Mononuclear cell (primary cell): ENCODE results near the gene OR8B2. TPM values are rescaled to one million over a fixed set of nuclear protein-coding genes. Genes with fewer than 3 reads are reported as not detected.

ENCODE experiments used
- H3K27me3 ChIP-seq: 2 replicates; pipeline ENCODE4 v1.6.0; 2011; ENCODE audit warnings: low read length, control low read depth; ENCODE audit not compliant: insufficient read depth
- H3K4me1 ChIP-seq: 2 replicates; pipeline ENCODE4 v1.5.1; 2011; ENCODE audit warnings: mild to moderate bottlenecking, low read length, control low read depth; ENCODE audit not compliant: insufficient read depth
- H3K4me3 ChIP-seq: 2 replicates; pipeline ENCODE4 v1.5.1; 2011; ENCODE audit warnings: mild to moderate bottlenecking, low read length, moderate library complexity
- H3K9me3 ChIP-seq: 2 replicates; pipeline ENCODE4 v1.5.1; 2011; ENCODE audit warnings: low read depth, mild to moderate bottlenecking, control low read depth, low read length
- total RNA-seq: library from RNA; depleted of rRNA; stranded (reverse); fragments of >200 nt; gene quantifications from one replicate; pipeline ENCODE4 v1.2.3, GENCODE V29; 2012

OR8B2 gene
- total RNA-seq, 1 donor, result not detected

DNA sequence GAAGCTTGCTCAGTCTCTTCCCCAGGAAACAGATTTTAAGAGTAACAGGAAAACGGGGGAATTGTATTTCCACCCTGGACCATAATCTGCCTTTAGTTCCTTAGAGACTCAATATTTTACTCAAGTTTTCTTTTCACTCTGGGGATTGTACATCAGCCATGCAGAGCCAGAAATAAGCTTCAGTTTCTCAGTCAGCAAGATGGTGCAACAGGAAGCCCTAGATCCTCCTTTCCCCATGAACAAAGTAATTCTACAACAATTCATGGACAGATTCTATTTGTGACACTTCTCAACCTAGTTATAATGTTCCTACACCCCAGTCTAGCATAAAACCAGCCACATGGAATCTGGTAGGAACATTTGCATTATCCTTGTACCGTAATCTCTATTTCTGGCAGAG lies 24.7 kb downstream of the OR8B2 start:
- no peaks in the 10 kb centered on the region for H3K4me1 ChIP-seq
- H3K9me3 ChIP-seq, result no peaks in the 10 kb centered on the region
- H3K27me3 ChIP-seq, result no peaks in the 10 kb centered on the region
- H3K4me3 ChIP-seq, result no peak overlapping the region

DNA sequence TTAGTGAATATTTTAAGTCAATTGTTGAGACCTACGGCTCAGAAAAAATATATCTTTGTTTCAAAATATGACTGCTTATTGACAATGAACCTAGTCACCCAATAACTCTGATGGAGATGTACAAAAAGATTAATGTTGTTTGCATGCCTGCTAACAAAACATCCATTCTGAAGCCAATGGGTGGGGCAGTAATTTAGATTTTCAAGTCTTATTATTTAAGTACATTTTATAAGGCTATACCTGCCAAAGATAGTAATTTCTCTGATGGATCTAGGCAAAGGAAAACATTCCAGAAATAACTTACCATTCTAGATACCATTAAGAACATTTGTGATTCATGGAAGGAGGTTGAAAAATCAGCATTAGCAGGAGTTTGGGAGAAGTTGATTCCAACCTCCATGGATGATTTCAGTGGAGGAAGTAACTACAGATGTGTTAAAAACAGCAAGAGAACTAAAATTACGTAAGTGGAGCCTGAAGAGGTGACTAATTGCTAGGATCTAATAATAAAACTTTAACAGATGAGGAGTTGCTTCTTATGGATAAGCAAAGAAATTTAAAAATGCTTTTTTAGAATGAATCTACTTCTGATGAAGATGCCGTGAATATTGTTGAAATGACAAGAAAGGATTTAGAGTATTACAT lies 37.9 kb downstream of the OR8B2 start:
- H3K27me3 ChIP-seq, result no peaks in the 10 kb centered on the region
- H3K4me3 ChIP-seq, result no peak overlapping the region
- no peaks in the 10 kb centered on the region for H3K9me3 ChIP-seq
- H3K4me1 ChIP-seq, result no peaks in the 10 kb centered on the region

DNA sequence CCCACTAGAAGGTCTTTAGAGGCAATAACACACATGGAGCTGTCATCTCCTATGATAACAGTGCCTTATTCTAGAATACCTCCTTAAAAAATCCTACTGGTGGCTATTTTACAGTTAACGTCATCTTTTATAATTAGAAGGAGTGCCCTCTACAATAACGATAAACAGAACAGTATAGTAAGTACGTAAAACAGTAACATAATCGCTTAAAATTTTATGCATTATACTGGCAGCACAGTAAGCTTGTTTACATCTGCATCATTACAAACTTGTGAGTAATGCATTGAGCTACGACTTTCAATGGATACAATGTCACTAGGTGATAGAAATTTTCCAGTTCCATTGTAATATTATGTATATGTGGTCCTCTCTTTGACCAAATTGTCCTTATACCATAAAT lies 40.0 kb downstream of the OR8B2 start:
- Histone ChIP-seq H3K4me1 (no peaks in the 10 kb centered on the region), H3K4me3 (no peak overlapping the region), H3K9me3 (no peaks in the 10 kb centered on the region), H3K27me3 (no peaks in the 10 kb centered on the region)

DNA sequence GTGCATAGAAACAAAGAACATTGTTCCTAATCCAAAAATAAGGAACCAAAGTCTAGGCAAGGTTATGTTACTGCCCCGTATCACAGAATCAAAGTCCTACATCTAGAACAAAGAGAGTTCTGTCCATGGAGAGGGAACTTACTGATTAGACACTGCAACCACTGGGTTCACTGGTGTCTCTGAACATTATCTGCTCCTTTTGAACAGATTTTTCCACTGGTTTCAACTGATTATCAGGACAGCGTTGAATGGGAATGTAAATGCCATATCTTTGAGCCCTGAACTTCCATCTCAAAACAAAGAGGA lies 44.2 kb downstream of the OR8B2 start:
- no peaks in the 10 kb centered on the region for H3K4me1 ChIP-seq

DNA sequence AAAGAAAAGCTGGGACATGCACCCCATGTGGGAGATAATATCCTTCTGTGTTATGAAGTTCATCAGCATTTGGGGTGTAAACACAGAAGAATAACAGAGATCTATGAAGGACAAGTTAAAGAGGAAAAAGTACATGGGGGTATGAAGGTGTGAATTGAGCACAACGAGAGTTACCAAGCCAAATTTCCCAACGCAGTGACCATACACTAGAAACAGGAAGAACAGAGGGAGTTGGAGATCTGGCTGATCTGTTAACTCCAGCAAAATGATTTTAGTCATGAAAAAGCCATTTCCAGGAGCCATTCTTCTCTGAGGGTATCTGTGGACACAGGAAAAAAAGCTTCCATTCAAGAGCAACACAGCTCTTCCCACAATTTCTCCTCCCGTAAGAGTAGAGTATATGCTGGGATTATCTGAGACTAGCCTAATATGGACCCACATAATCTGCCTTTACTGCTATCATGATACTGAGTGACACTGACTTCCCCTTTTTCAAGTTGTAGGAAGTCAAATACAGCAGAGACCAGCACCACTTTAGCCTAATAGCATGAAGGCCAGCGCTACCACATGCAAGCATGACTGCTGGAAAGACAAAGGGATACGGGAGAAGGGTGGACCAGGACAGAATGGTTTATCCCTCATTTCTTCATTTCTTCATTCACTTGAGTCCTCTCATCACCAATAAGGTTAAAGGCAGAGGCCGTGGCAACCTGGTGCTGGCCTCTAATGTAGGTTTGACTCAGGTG lies 44.7 kb downstream of the OR8B2 start:
- no peaks in the 10 kb centered on the region for H3K4me1 ChIP-seq

More for the DNA sequence above, 44.2 kb downstream of the OR8B2 start:
- no peaks in the 10 kb centered on the region for H3K27me3 ChIP-seq
- H3K4me3 ChIP-seq, result no peak overlapping the region
- H3K9me3 ChIP-seq, result no peaks in the 10 kb centered on the region

More for the DNA sequence above, 44.7 kb downstream of the OR8B2 start:
- no peak overlapping the region for H3K4me3 ChIP-seq
- H3K9me3 ChIP-seq, result no peaks in the 10 kb centered on the region
- no peaks in the 10 kb centered on the region for H3K27me3 ChIP-seq

Other genes starting within 250 kb of the OR8B2 start
- not detected for gene OR10D3, start 201.2 kb downstream of the OR8B2 start, total RNA-seq
- under 0.01 TPM for gene OR8G1, start 143.4 kb downstream of the OR8B2 start, total RNA-seq
- not detected for gene OR8G5, start 128.1 kb downstream of the OR8B2 start, total RNA-seq
- under 0.01 TPM for gene OR8D1, start 70.5 kb downstream of the OR8B2 start, total RNA-seq
- gene OR8D2, start 64.3 kb downstream of the OR8B2 start, total RNA-seq, result not detected
- not detected for gene OR8B3, start 14.5 kb upstream of the OR8B2 start, total RNA-seq
- gene OR8B4, start 40.4 kb upstream of the OR8B2 start, total RNA-seq, result not detected
- not detected for gene OR8B8, start 61.2 kb upstream of the OR8B2 start, total RNA-seq
- gene OR8B12, start 159.2 kb upstream of the OR8B2 start, total RNA-seq, result not detected
- not detected for gene OR8A1, start 185.5 kb upstream of the OR8B2 start, total RNA-seq
- gene PANX3, start 226.9 kb upstream of the OR8B2 start, total RNA-seq, result not detected
- 39.7 TPM for gene TBRG1, start 238.4 kb upstream of the OR8B2 start, total RNA-seq